A549 treated with ZK216348 at 1 μM for 4 hours (cell line): ENCODE results near the gene MPP7. TPM values are rescaled to one million over a fixed set of nuclear protein-coding genes. Genes with fewer than 3 reads are reported as not detected.

Experiments
- total RNA-seq: library from RNA; stranded (reverse); fragments of 200-300 nt; extraction: Qiagen RNA extraction; gene quantifications from 5 replicates; pipeline ENCODE4 v1.2.3, GENCODE V29; 2022; ENCODE audit warnings: low read depth

MPP7 gene
- total RNA-seq = 0.12 to 0.16 TPM (median 0.14 TPM) in 3 of 5 replicates, not detected in the others

DNA sequence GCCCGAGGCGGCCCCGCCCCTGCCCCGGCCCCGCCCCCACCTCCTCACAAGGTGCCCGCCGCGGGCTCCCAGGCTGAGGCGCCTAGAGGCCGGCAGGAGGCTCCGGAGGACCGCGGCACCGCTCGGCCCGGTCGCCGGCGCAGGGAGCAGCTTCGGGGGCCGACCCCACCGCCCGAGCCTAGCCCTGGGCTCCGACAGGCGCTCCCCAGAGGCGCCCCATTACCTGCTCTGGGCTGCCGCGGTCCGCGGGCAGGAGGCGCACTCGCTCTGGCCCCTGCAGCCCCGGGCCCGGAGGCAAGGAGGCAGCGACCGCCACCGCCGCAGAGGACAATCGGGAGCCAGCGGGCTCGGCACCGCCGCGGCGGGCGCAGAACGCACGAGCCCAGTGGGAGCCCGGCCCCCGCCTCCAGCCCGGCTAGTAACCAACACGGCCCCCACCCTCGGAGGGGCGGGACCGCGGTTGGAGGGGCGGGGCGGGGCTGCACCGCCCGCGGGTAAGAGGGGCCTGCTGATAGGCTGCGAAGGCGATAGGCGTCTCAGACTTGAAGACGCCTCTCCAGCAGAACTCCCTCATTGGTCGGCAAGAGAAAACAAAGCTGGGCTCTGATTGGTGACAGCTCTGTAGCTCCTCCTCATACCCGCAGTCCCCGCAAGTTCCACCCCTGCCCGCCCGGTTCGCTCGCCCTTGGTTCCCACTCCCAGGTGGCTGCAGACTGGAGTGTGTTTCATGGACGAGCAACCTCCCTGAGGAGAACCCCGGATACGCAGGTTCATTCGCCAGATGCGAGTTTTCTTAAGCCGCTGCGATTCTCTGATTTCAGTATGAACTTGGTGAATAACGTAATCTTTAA lies at the start of gene MPP7:
Gene MPP7, minus strand, starts transcription at position 427 of the 851 bp plus-strand sequence. CDS start 64,460 bp downstream, outside the sequence.

Other genes starting within 250 kb of the MPP7 start
- gene WAC, start 230.1 kb upstream of the MPP7 start, total RNA-seq = 55.9 to 89.7 TPM (median 78.5 TPM) in 5 replicates